GM10266 (cell line): ENCODE measurements around the gene RNASEH2B.
A peak's percentile ranks its signal among the peaks of the same experiment; 100 is the strongest.

ENCODE experiments used
- DNase-seq: peaks from one replicate; pipeline ENCODE4 v3.0.0; 2012; ENCODE audit errors: extremely low spot score
- CTCF ChIP-seq: IDR thresholded peaks from 2 replicates; pipeline ENCODE4 v1.5.1; 2012; ENCODE audit warnings: mild to moderate bottlenecking, low read depth; ENCODE audit not compliant: control insufficient read depth, insufficient read depth; ENCODE audit errors: missing control alignments

Gene RNASEH2B

GRCh38 chr13:50891206-50891605 is 18.4 kb upstream of the RNASEH2B start:
- DNase-seq = no peak

GRCh38 chr13:50892210-50892944 is 17.2 kb upstream of the RNASEH2B start:
- peak; percentile 35 for DNase-seq
- no peak for TF ChIP-seq CTCF

More at GRCh38 chr13:50891206-50891605, 18.4 kb upstream of the RNASEH2B start:
- TF ChIP-seq CTCF = no peak

GRCh38 chr13:50893211-50893852 is 16.3 kb upstream of the RNASEH2B start:
- DNase-seq = peak; percentile 58
- TF ChIP-seq CTCF = no peak

- TF ChIP-seq CTCF = no peak
- no peak for DNase-seq
Observed at GRCh38 chr13:50894012-50894411, 15.6 kb upstream of the RNASEH2B start.

- TF ChIP-seq CTCF = no peak
- DNase-seq = no peak
Observed at GRCh38 chr13:50894504-50894903, 15.1 kb upstream of the RNASEH2B start.

GRCh38 chr13:50898338-50898737 is 11.3 kb upstream of the RNASEH2B start:
- no peak for DNase-seq
- TF ChIP-seq CTCF = no peak

GRCh38 chr13:50901701-50902100 is 7.9 kb upstream of the RNASEH2B start:
- DNase-seq = no peak
- no peak for TF ChIP-seq CTCF
